ENCODE results near the gene FRRS1L.

FRRS1L gene

DNA sequence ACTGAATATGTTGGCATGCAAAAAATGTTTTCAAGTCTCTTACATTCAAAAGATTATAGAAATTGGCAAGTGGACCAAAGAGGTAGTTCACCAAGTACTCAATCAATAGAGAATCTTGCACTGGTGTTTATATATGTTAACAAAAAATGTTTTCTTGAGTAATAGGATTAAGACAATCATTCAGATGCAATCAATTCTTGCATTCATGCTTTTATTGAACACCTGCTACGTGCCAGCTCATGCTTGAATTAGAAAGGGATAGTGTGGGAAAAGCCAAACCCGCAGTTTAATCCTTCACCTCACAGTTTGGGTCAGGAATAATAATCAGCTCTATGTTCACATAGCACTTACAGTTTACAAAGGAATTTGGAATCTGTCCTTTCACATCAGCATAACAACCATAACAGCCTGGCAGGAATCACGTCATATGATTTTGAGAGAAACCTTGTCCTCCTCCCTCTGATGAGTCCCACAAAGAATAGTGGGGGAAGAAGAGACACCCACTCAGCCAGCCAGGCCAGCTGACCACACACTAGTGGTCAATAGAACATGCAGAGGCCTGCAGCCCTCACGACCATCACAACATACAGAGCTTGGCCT, 36.8 kb upstream of the FRRS1L start:
- no peak overlapping the region for H3K4me3 ChIP-seq (ENCODE audit: control insufficient read depth, low read depth, low read length)
- TF ChIP-seq, protein P1, sequence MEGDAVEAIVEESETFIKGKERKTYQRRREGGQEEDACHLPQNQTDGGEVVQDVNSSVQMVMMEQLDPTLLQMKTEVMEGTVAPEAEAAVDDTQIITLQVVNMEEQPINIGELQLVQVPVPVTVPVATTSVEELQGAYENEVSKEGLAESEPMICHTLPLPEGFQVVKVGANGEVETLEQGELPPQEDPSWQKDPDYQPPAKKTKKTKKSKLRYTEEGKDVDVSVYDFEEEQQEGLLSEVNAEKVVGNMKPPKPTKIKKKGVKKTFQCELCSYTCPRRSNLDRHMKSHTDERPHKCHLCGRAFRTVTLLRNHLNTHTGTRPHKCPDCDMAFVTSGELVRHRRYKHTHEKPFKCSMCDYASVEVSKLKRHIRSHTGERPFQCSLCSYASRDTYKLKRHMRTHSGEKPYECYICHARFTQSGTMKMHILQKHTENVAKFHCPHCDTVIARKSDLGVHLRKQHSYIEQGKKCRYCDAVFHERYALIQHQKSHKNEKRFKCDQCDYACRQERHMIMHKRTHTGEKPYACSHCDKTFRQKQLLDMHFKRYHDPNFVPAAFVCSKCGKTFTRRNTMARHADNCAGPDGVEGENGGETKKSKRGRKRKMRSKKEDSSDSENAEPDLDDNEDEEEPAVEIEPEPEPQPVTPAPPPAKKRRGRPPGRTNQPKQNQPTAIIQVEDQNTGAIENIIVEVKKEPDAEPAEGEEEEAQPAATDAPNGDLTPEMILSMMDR (IDR thresholded peaks at IDR 0.05; ENCODE audit: control insufficient read depth, insufficient read depth, low read depth, low read length, missing control alignments) = no peak

DNA sequence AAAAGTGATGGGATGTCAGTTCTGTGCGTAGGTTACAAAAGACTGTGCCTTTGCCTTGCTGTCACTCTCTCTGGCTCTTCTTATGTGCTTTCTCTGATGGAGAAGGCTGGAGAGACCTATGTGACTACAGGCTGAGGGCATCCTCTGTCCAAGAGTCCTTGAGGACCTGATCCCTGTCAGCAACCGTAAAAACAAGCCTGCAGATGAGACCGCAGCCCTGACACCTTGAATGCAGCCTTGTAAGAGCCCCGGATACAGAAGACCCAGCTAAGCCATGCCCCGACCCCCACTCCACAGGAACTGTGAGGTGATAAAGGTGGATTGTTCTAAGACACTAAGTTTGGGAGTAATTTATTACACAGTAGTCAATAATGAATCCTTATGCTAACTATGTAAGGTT, 32.6 kb upstream of the FRRS1L start:
- no peak overlapping the region for H3K4me3 ChIP-seq (ENCODE audit: control insufficient read depth, low read depth, low read length)
- DNase-seq (ENCODE audit: low read depth) = no peak
- TF ChIP-seq, protein P1 (IDR thresholded peaks at IDR 0.05; ENCODE audit: control insufficient read depth, insufficient read depth, low read depth, low read length, missing control alignments) = no peak

More for the DNA sequence above, 36.8 kb upstream of the FRRS1L start:
- DNase-seq (ENCODE audit: low read depth) = no peak

DNA sequence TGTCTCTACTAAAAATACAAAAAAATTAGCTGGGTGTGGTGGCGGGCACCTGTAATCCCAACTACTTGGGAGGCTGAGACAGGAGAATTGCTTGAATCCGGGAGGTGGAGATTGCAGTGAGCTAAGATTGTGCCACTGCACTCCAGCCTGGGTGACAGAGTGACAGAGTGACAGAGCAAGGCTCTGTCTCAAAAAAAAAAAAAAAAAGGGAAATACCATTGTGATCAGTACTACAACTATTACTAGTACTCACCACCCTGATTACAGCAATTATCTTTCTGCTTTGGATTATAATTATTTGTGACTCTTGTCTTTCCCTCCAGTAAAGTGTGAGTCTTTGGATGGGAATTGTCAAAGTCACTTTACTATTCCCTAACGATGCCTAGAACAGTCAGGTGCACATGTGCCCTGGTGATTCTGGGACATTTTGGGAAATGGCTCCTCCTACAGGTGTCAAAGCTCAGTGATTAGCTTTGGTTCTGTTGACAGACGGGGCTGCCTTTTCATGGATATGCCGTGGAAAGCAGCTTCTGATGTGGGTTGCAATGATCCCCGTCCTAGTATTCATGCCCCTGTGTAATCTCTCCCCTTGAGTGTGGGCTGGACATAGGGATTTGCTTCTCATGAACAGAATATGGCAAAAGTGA, 31.8 kb upstream of the FRRS1L start:
- TF ChIP-seq, protein P1 (IDR thresholded peaks at IDR 0.05; ENCODE audit: control insufficient read depth, insufficient read depth, low read depth, low read length, missing control alignments) = no peak
- DNase-seq (ENCODE audit: low read depth) = no peak
- H3K4me3 ChIP-seq (ENCODE audit: control insufficient read depth, low read depth, low read length) = no peak overlapping the region

DNA sequence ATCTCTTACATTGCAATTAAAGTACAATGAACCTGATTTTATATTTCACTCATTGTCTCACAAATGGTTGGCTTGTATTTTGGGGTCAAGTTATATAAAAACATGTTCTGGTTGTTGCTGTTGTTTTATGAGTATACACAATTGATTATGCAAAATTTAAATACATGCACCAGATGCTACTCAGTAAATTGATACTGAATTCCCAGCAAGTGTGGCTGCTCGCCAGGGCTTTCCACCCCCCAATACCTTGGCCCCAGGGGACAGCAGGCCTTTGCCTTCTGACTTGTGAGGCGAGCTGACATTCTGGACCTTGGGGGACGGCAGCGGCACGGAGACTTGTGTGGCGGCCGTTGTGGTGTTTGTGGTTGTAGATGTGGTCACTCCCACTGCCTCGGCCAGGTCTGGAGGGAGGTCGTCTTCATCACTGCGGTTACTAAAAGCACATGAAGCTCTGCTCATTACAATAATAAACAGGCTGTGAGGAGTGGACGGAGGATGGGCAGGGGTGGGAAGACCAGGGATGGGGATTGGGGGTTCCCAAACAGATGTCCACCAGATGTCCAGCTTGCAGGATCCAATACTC, 27.0 kb upstream of the FRRS1L start:
- DNase-seq (ENCODE audit: low read depth) = no peak
- H3K4me3 ChIP-seq (ENCODE audit: control insufficient read depth, low read depth, low read length) = no peak overlapping the region
- TF ChIP-seq, protein P1 (IDR thresholded peaks at IDR 0.05; ENCODE audit: control insufficient read depth, insufficient read depth, low read depth, low read length, missing control alignments) = no peak

DNA sequence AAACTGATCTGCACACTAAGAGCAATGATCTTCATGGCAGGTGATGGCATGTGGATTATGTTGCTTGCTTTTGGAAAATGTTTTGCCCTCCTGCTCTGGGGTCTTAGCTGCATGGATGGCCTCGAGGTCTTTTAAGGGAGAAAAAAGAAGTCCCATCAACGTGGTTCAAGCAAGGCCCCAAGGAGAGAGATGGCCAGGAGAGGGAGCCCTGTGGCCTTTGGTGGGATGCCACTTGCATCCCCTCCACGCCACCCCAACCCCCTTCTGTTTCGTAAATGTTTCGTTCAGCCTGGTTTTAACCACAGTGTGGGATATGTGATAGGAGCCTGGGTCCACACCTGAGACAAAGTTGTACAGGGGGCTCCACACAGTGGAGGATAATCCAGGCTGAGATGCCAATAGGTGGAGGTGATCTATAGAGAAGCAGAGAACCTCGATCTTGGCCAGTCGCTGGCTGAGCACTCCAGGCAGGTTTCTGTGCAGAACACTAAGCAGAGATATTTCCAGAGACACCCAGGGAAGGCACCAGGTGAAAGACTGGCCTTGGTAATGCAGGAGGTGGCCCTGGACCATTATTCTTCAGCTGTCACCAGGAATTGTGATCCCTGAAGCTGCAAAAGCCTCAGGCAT, 25.8 kb upstream of the FRRS1L start:
- TF ChIP-seq, protein P1 (IDR thresholded peaks at IDR 0.05; ENCODE audit: control insufficient read depth, insufficient read depth, low read depth, low read length, missing control alignments) = peak; percentile 54
- H3K4me3 ChIP-seq (ENCODE audit: control insufficient read depth, low read depth, low read length) = no peak overlapping the region
- DNase-seq (ENCODE audit: low read depth) = no peak

DNA sequence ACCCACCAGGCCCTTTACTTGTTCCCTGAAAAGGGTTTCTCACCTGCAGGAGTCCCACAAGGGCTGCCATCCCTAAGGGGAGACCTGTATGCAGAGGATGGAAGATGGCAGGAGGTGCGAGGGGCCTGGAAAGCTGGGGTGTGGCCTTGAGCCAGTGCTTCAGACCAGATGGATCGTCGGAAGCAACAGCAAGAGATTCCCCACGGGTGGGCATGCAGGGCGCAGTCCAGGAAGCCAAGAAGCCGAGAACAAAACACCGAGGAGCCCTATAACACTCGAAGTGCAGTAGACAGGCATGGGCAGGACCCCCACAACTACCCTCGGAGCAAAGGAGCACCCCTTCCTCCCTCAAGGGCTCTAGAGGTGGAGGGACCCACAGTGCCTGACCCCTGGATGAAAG, 24.7 kb upstream of the FRRS1L start:
- TF ChIP-seq, protein P1 (IDR thresholded peaks at IDR 0.05; ENCODE audit: control insufficient read depth, insufficient read depth, low read depth, low read length, missing control alignments) = no peak
- no peak overlapping the region for H3K4me3 ChIP-seq (ENCODE audit: control insufficient read depth, low read depth, low read length)
- no peak for DNase-seq (ENCODE audit: low read depth)
